Osteoblast (primary cell): ENCODE data around the gene FARP1. TPM values are rescaled to one million over a fixed set of nuclear protein-coding genes. Genes with fewer than 3 reads are reported as not detected.

Experiments used
- DNase-seq: peaks from one replicate; pipeline ENCODE4 v3.0.0; 2011; ENCODE audit warnings: low spot score, mixed read lengths; ENCODE audit not compliant: insufficient read length; ENCODE audit errors: missing footprints
- H2AFZ ChIP-seq: 2 replicates; pipeline ENCODE4 v1.6.0; 2011; ENCODE audit warnings: mild to moderate bottlenecking, low read length
- H3K27ac ChIP-seq: 2 replicates; pipeline ENCODE4 v1.5.1; 2011; ENCODE audit warnings: mild to moderate bottlenecking, low read depth, low read length, moderate library complexity
- H3K27me3 ChIP-seq: 2 replicates; pipeline ENCODE4 v1.6.0; 2012; ENCODE audit warnings: mild to moderate bottlenecking, control low read depth, inconsistent platforms, low read length, moderate library complexity; ENCODE audit not compliant: insufficient read depth
- H3K36me3 ChIP-seq: 2 replicates; pipeline ENCODE4 v1.5.1; 2011; ENCODE audit warnings: mild to moderate bottlenecking, low read length, control low read depth, moderate library complexity; ENCODE audit not compliant: insufficient read depth
- H3K4me1 ChIP-seq: 2 replicates; pipeline ENCODE4 v1.5.1; 2011; ENCODE audit warnings: mild to moderate bottlenecking, low read length, control low read depth, moderate library complexity; ENCODE audit not compliant: insufficient read depth
- H3K4me2 ChIP-seq: 2 replicates; pipeline ENCODE4 v1.6.0; 2011; ENCODE audit warnings: mild to moderate bottlenecking, low read length; ENCODE audit not compliant: insufficient read depth
- H3K4me3 ChIP-seq: fragments of 200-600 bp; sonication (generic); 3 replicates; pipeline ENCODE4 v1.5.1; 2012; ENCODE audit warnings: mild to moderate bottlenecking, low read length, inconsistent platforms; ENCODE audit not compliant: insufficient read depth
- H3K79me2 ChIP-seq: 2 replicates; pipeline ENCODE4 v1.6.0; 2012; ENCODE audit warnings: mild to moderate bottlenecking, low read length, control low read depth, inconsistent platforms; ENCODE audit not compliant: insufficient read depth
- H3K9me3 ChIP-seq: 2 replicates; pipeline ENCODE4 v1.5.1; 2011; ENCODE audit warnings: low read depth, low read length, control low read depth
- H4K20me1 ChIP-seq: 2 replicates; pipeline ENCODE4 v1.6.0; 2012; ENCODE audit warnings: mild to moderate bottlenecking, low read length, control low read depth; ENCODE audit not compliant: insufficient read depth
- CTCF ChIP-seq: IDR thresholded peaks from 2 replicates; pipeline ENCODE4 v1.5.1; 2011; ENCODE audit warnings: mild to moderate bottlenecking, low read depth, low read length, moderate library complexity; ENCODE audit errors: extremely low read depth
- total RNA-seq: library from RNA; depleted of rRNA; stranded (reverse); fragments of >200 nt; gene quantifications from 2 replicates; pipeline ENCODE4 v1.2.3, GENCODE V29; 2012

FARP1 gene
- total RNA-seq, 1 donor: 36.2 TPM

DNA sequence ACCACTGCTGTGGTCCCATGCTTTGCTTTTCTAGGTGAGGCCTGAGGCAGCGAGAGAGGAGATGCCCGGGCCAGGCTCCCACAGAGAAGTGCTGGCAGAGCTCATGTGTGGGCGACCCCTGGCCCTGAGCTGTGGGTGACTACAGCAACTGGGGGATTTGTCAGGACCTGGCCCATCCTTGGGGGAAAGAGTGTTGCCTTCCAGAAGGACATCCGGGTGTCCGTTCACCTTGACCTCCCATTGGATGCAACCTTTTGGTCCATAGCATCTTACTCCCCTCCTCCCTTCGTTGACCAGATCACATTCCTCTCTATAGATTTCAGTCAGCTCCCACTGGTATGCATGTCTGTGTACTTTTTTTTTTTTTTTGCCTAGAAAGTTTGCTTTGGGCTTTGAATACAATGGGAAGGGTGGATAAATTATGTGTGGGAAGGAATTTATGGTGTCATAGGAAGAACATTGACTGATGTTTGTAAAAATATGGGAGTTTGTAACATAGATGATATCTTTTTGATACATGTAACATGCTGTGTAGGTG, 118.3 kb downstream of the FARP1 start:
- no peaks in the 10 kb centered on the region for H3K27me3 ChIP-seq
- DNase-seq: no peak
- H2AFZ ChIP-seq: no peak overlapping the region
- no peak overlapping the region for H3K27ac ChIP-seq
- no peak for TF ChIP-seq CTCF
- H3K36me3 ChIP-seq: no peaks in the 10 kb centered on the region
- H3K4me2 ChIP-seq: no peak overlapping the region
- peaks cover 57% of the 10 kb centered on the region for H3K79me2 ChIP-seq
- no peak overlapping the region for H3K4me3 ChIP-seq
- peaks cover 16% of the 10 kb centered on the region for H4K20me1 ChIP-seq
- H3K9me3 ChIP-seq: no peaks in the 10 kb centered on the region
- peaks cover 12% of the 10 kb centered on the region for H3K4me1 ChIP-seq

- Histone ChIP-seq H3K4me2 (no peak overlapping the region), H3K27me3 (no peaks in the 10 kb centered on the region), H3K9me3 (no peaks in the 10 kb centered on the region), H3K27ac (no peak overlapping the region), H2AFZ (no peak overlapping the region), H3K79me2 (peaks cover 55% of the 10 kb centered on the region), H4K20me1 (peaks cover 16% of the 10 kb centered on the region), H3K36me3 (no peaks in the 10 kb centered on the region), H3K4me1 (peaks cover 13% of the 10 kb centered on the region), H3K4me3 (no peak overlapping the region)
- TF ChIP-seq CTCF: no peak
- no peak for DNase-seq
These were observed 119.4 kb downstream of the FARP1 start for GRCh38 chr13:98262292-98262691.

- peaks cover 13% of the 10 kb centered on the region for H3K4me1 ChIP-seq
- no peaks in the 10 kb centered on the region for H3K27me3 ChIP-seq
- DNase-seq: no peak
- peaks cover 6% of the 10 kb centered on the region for H3K36me3 ChIP-seq
- no peak overlapping the region for H3K4me2 ChIP-seq
- no peak overlapping the region for H2AFZ ChIP-seq
- H3K9me3 ChIP-seq: no peaks in the 10 kb centered on the region
- H4K20me1 ChIP-seq: peaks cover 16% of the 10 kb centered on the region
- H3K79me2 ChIP-seq: peaks cover 54% of the 10 kb centered on the region
- no peak overlapping the region for H3K27ac ChIP-seq
- H3K4me3 ChIP-seq: no peak overlapping the region
- TF ChIP-seq CTCF: no peak
These were observed 120.9 kb downstream of the FARP1 start for GRCh38 chr13:98263841-98264240.

DNA sequence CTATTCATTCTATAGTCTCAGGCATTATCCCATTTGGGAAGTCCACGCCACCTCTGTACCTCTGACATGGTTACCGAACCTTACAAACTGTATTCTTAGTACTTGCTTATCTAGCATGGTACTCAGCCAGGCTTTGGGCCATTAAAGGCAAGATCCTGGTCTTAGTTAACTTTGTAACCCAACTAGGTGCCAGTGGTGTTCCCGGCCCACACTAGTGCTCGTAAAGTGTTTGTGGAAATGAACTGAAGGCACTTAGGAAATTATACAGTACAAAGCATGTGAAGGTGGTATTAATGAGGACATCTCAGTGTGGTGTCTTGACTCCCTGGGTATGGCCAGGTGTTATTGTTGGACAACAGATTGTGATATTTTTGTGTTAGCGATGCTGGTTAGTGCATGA, 122.0 kb downstream of the FARP1 start:
- H2AFZ ChIP-seq: no peak overlapping the region
- peaks cover 52% of the 10 kb centered on the region for H3K79me2 ChIP-seq
- H3K4me1 ChIP-seq: peaks cover 13% of the 10 kb centered on the region
- H3K36me3 ChIP-seq: peaks cover 6% of the 10 kb centered on the region
- H3K9me3 ChIP-seq: no peaks in the 10 kb centered on the region
- no peak for DNase-seq
- no peak overlapping the region for H3K4me2 ChIP-seq
- H4K20me1 ChIP-seq: peaks cover 11% of the 10 kb centered on the region
- no peak for TF ChIP-seq CTCF
- no peak overlapping the region for H3K4me3 ChIP-seq
- no peak overlapping the region for H3K27ac ChIP-seq
- no peaks in the 10 kb centered on the region for H3K27me3 ChIP-seq
